ENCODE measurements around the gene FBXL7.

The FBXL7 gene

GRCh38 chr5:15577132-15577531 is 77.2 kb downstream of the FBXL7 start:
- no peak for DNase-seq (ENCODE audit: low read depth, low spot score)

- no peak for DNase-seq (ENCODE audit: low read depth, low spot score)
These were observed 77.9 kb downstream of the FBXL7 start for GRCh38 chr5:15577831-15578230.

- DNase-seq (ENCODE audit: low read depth, low spot score), result no peak
These were observed 79.4 kb downstream of the FBXL7 start for GRCh38 chr5:15579193-15579990.

GRCh38 chr5:15584528-15584927 is 84.5 kb downstream of the FBXL7 start:
- DNase-seq (ENCODE audit: low read depth, low spot score), result no peak

GRCh38 chr5:15585128-15585527 is 85.1 kb downstream of the FBXL7 start:
- peak; percentile 21 for DNase-seq (ENCODE audit: low read depth, low spot score)

- peak; percentile 10 for DNase-seq (ENCODE audit: low read depth, low spot score)
These were observed 86.0 kb downstream of the FBXL7 start for GRCh38 chr5:15585841-15586591.

- peak; percentile 37 for DNase-seq (ENCODE audit: low read depth, low spot score)
These were observed 87.9 kb downstream of the FBXL7 start for GRCh38 chr5:15587916-15588315.

- DNase-seq (ENCODE audit: low read depth, low spot score), result no peak
These were observed 92.7 kb downstream of the FBXL7 start for GRCh38 chr5:15592728-15593127.

GRCh38 chr5:15594977-15595568 is 95.1 kb downstream of the FBXL7 start:
- DNase-seq (ENCODE audit: low read depth, low spot score), result no peak

GRCh38 chr5:15595929-15596328 is 95.9 kb downstream of the FBXL7 start:
- DNase-seq (ENCODE audit: low read depth, low spot score), result no peak

- DNase-seq (ENCODE audit: low read depth, low spot score), result no peak
These were observed 97.0 kb downstream of the FBXL7 start for GRCh38 chr5:15596936-15597335.

- DNase-seq (ENCODE audit: low read depth, low spot score), result no peak
These were observed 97.8 kb downstream of the FBXL7 start for GRCh38 chr5:15597804-15598203.

GRCh38 chr5:15598294-15598902 is 98.4 kb downstream of the FBXL7 start:
- peak; percentile 20 for DNase-seq (ENCODE audit: low read depth, low spot score)

GRCh38 chr5:15600035-15600434 is 100.1 kb downstream of the FBXL7 start:
- DNase-seq (ENCODE audit: low read depth, low spot score), result peak; percentile 70

GRCh38 chr5:15601274-15601673 is 101.3 kb downstream of the FBXL7 start:
- DNase-seq (ENCODE audit: low read depth, low spot score), result no peak

GRCh38 chr5:15601853-15602252 is 101.9 kb downstream of the FBXL7 start:
- no peak for DNase-seq (ENCODE audit: low read depth, low spot score)

- peak; percentile 85 for DNase-seq (ENCODE audit: low read depth, low spot score)
These were observed 105.0 kb downstream of the FBXL7 start for GRCh38 chr5:15604986-15605385.

- DNase-seq (ENCODE audit: low read depth, low spot score), result no peak
These were observed 106.2 kb downstream of the FBXL7 start for GRCh38 chr5:15606197-15606596.

- no peak for DNase-seq (ENCODE audit: low read depth, low spot score)
These were observed 107.1 kb downstream of the FBXL7 start for GRCh38 chr5:15607076-15607475.

- no peak for DNase-seq (ENCODE audit: low read depth, low spot score)
These were observed 109.2 kb downstream of the FBXL7 start for GRCh38 chr5:15609076-15609725.

- DNase-seq (ENCODE audit: low read depth, low spot score), result no peak
These were observed 110.2 kb downstream of the FBXL7 start for GRCh38 chr5:15610216-15610615.

GRCh38 chr5:15611008-15611407 is 111.0 kb downstream of the FBXL7 start:
- no peak for DNase-seq (ENCODE audit: low read depth, low spot score)
